HG02759 (cell line): ENCODE measurements around the gene ASB16.

Experiments used
- ATAC-seq: cut with Tn5 transposase; IDR thresholded peaks from one replicate; pipeline ENCODE4 v1.9.1; 2021; ENCODE audit warnings: mild to moderate bottlenecking, moderate library complexity; ENCODE audit not compliant: unreplicated experiment

ASB16 gene

DNA sequence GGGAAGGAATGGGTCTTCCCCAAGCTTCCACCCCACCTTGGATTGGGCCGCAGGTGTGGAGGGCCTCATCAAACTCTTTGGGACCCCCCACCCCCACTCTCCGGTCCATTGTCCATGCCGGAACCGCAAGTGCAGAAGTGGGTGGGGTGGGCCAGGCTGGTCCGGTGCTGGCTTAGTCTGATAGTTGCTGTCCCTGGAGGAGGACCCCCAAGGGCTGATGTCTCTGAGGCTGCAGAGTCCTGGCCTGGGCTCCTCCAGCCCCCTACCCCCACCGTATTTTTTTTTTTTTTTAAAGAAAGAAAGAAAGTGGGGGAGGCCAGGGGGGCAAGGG, 36.3 kb downstream of the ASB16 start:
- no peak for ATAC-seq

- no peak for ATAC-seq
These were observed 36.8 kb downstream of the ASB16 start for GRCh38 chr17:44207319-44207718.

DNA sequence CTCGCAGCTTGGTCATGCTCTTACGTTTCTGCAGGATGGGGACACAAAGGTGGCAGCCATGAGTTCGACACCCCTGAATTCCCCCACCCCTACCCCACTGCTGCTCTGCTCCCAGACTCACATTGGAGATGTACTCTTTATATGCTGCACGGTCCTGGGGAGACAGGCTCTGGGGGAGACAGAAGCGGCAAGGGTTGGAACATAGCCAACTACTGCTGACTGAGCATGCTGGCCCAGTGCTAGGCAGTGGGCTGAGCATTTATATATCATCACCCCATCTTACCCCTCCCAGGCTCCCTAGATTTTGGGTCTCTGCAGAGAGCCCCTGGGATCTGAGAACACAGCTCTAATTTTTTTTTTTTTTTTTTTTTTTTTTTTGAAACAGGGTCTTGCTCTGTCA, 37.2 kb downstream of the ASB16 start:
- ATAC-seq, result no peak

- ATAC-seq, result peak; percentile 26
These were observed 39.4 kb downstream of the ASB16 start for GRCh38 chr17:44209786-44210341.

- ATAC-seq, result peak; percentile 84
These were observed 40.1 kb downstream of the ASB16 start for GRCh38 chr17:44210342-44211192.

GRCh38 chr17:44211281-44212265, 41.1 kb downstream of the ASB16 start:
- no peak for ATAC-seq

DNA sequence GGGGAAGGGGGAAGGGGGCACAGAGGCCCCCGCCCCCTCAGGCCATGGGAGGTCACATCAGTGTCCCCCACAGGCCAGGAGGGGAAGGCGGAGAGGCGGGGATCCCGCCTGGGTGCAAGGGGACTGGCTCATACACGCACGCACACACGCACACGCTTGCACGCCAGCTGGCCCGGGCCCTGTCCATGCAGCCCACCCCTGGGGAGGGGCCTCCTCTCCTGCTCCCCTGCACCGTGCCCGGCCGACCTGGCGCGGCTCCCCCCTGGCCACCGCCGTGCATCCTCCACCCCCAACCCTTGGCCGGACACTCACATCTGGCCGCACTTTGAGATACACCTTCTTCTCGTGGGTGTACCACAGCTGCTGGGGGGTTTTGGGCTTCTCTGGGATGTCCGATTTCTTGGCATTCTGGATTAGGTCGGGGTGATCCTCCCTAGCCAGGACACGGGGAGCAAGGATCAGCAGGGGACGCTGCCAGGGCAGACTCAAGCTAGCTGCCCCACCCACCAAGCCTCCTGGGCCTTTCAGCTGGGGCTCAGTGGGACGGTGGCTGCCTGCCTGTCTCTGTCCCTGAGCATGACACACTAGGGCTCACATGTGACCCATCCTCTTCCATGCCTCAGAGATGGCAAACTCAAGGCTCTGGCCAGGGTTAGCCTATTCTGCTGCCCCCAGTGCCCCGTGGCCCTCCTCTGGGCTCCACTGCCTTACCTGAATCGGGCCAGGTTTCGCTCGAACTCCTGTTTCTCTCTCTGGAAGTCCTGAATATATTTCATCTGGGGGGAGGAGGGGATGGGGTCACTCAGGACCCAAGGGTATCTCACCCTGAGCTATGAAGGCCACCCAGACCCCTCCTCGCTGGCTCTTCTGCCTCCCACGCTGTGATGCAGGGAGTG, 42.3 kb downstream of the ASB16 start:
- ATAC-seq, result no peak

GRCh38 chr17:44213403-44214229, 43.1 kb downstream of the ASB16 start:
- no peak for ATAC-seq

GRCh38 chr17:44214230-44214494, 43.7 kb downstream of the ASB16 start:
- ATAC-seq, result no peak

DNA sequence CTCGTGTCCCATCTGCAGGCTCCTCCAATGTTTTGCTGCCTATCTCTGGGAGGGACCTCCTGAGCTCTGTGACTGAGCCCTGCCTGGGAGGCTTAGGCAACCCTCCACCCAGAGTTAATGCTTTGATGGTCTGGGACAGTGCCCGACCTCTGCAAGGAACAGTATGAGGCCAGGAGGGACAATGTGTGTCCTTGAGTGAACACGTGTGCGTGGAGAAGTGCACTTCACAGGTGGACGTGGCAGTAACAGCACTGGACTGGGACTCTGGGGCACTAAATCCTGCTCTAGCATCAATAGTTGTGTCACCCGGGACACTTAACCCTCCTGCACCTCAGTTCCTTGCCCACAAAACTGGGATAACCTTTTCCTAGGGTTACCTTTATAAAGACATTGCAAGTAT, 44.4 kb downstream of the ASB16 start:
- no peak for ATAC-seq

GRCh38 chr17:44216173-44216572, 45.7 kb downstream of the ASB16 start:
- no peak for ATAC-seq

DNA sequence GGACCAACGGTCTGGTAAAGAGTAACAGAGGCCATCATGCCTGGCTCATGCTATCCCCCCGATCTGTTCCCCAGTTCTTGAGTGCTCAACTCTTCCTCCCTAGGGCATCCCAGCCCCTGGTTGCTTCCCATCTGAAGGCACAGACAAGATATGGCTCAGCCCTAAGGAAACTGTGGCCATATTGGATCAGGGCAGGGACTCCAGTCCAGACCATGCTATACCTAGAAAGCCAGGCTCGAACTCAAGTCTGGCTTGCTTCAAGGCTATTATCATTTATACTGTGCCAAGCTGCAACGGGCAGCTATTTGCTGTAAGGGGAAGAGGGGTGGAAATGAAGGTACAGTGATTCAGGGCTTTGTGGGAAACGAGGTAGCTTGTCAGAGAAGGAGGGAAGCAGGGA, 46.2 kb downstream of the ASB16 start:
- ATAC-seq, result no peak

- no peak for ATAC-seq
These were observed 47.3 kb downstream of the ASB16 start for GRCh38 chr17:44217738-44218343.

GRCh38 chr17:44218344-44219107, 48.0 kb downstream of the ASB16 start:
- ATAC-seq, result peak; percentile 46

GRCh38 chr17:44219108-44219615, 48.7 kb downstream of the ASB16 start:
- ATAC-seq, result peak; percentile 42

GRCh38 chr17:44219616-44220212, 49.2 kb downstream of the ASB16 start, which contains the start of gene UBTF:
Gene UBTF, minus strand, starts transcription at chr17:44219675. Its CDS starts 1,446 bp downstream, at chr17:44218229.
- peak; percentile 16 for ATAC-seq

- ATAC-seq, result no peak
These were observed 49.9 kb downstream of the ASB16 start for GRCh38 chr17:44220213-44221083.
